SKM-1 (cell line): ENCODE results near the gene FCRL1.

Experiments used
- DNase-seq: peaks from one replicate; lab custom pipeline; 2025; ENCODE audit not compliant: unreplicated experiment; lab: John Stamatoyannopoulos, UW

The FCRL1 gene

GRCh38 chr1:157806431-157807149 is 13.3 kb downstream of the FCRL1 start:
- DNase-seq, result no peak

- DNase-seq, result no peak
Measured at GRCh38 chr1:157803851-157804250, 16.1 kb downstream of the FCRL1 start.

- DNase-seq, result no peak
Measured at GRCh38 chr1:157799996-157800395, 19.9 kb downstream of the FCRL1 start.

GRCh38 chr1:157798211-157798610 is 21.7 kb downstream of the FCRL1 start:
- no peak for DNase-seq

GRCh38 chr1:157785248-157785647 is 34.7 kb downstream of the FCRL1 start:
- no peak for DNase-seq

- no peak for DNase-seq
Measured at GRCh38 chr1:157784801-157785200, 35.1 kb downstream of the FCRL1 start.

GRCh38 chr1:157782931-157783330 is 37.0 kb downstream of the FCRL1 start:
- DNase-seq, result no peak

GRCh38 chr1:157781048-157781447 is 38.9 kb downstream of the FCRL1 start:
- no peak for DNase-seq

GRCh38 chr1:157776971-157777391 is 42.9 kb downstream of the FCRL1 start, which contains the start of gene FCRL2:
FCRL2 (minus strand) TSS chr1:157777132; CDS start chr1:157777073, 59 bp downstream.
- peak; percentile 26 for DNase-seq

- no peak for DNase-seq
Measured at GRCh38 chr1:157775101-157775870, 44.6 kb downstream of the FCRL1 start.

- DNase-seq, result no peak
Measured at GRCh38 chr1:157774412-157774811, 45.5 kb downstream of the FCRL1 start.

- peak; percentile 38 for DNase-seq
Measured at GRCh38 chr1:157773493-157774350, 46.2 kb downstream of the FCRL1 start.

- DNase-seq, result no peak
Measured at GRCh38 chr1:157771661-157772425, 48.1 kb downstream of the FCRL1 start.

- peak; percentile 8 for DNase-seq
Measured at GRCh38 chr1:157770442-157771043, 49.4 kb downstream of the FCRL1 start.

- DNase-seq, result no peak
Measured at GRCh38 chr1:157766792-157767191, 53.1 kb downstream of the FCRL1 start.

GRCh38 chr1:157758018-157758417 is 61.9 kb downstream of the FCRL1 start:
- no peak for DNase-seq

- DNase-seq, result no peak
Measured at GRCh38 chr1:157753611-157754010, 66.3 kb downstream of the FCRL1 start.

- DNase-seq, result no peak
Measured at GRCh38 chr1:157751283-157751682, 68.6 kb downstream of the FCRL1 start.

- no peak for DNase-seq
Measured at GRCh38 chr1:157748262-157748817, 71.6 kb downstream of the FCRL1 start.
